Fibroblast of skin of left quadriceps (primary cell): ENCODE results near the gene UXS1.

ENCODE experiments used
- DNase-seq, 2 experiments: peaks; one replicate each; pipeline ENCODE4 v3.0.0-alpha.2; 2013; ENCODE audit warnings: low read depth in 2 of 2

UXS1 gene

GRCh38 chr2:106189325-106189724 is 4.8 kb downstream of the UXS1 start:
- no peak for DNase-seq

- no peak for DNase-seq
These were observed 6.7 kb downstream of the UXS1 start for GRCh38 chr2:106187273-106187891.

DNA sequence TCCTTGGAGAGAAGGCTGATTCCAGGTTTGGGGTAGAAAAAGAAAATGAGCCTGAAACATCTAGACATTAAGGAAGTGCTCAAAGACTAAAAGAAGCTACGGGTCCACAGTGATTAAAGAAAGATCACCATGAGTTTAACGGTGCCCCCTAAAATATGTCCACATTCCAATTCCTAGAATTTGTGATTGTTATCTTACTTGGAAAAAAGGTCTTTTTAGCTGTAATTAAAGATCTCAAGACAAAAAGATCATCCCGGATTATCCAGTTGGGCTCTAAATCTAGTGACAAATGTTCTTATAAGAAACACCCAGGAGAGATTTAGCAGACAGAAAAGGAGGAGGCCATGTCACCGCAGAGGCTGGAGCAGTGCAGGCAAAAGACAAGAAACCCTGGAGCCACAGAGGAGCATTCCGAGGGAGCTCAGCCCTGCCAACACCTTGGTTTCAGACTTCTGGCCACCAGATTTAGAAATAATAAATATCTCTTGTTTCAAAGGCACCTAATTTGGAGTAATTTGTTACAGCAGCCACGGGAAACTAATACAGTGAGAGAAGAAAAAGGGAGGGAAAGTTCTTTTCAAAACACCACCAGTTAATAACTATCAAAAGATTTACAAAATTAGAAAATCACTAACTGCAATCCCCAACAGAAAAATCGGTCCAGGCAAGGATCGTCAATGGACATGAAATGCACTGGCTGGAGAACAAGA is 8.5 kb downstream of the UXS1 start:
- DNase-seq: no peak

DNA sequence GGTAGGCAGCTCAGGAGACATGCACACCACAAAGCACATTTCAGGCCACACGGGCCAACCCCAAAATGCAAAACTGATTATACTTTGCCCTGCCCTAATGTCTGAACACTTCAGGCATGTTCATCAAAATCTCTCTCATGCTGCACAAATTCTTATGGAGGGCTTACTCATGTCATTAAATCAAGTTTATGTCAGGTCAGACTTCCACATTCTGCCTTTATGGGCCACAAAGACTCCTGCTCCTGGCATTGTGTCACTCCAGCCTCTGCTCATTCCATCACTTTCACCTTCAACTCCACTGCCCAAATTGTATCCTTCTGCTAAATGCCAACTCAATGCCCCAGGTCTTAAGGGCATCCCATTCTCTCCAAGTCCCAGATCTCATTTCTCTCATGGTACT is 9.2 kb downstream of the UXS1 start:
- DNase-seq: no peak

- DNase-seq: no peak
These were observed 9.7 kb downstream of the UXS1 start for GRCh38 chr2:106184394-106184793.

DNA sequence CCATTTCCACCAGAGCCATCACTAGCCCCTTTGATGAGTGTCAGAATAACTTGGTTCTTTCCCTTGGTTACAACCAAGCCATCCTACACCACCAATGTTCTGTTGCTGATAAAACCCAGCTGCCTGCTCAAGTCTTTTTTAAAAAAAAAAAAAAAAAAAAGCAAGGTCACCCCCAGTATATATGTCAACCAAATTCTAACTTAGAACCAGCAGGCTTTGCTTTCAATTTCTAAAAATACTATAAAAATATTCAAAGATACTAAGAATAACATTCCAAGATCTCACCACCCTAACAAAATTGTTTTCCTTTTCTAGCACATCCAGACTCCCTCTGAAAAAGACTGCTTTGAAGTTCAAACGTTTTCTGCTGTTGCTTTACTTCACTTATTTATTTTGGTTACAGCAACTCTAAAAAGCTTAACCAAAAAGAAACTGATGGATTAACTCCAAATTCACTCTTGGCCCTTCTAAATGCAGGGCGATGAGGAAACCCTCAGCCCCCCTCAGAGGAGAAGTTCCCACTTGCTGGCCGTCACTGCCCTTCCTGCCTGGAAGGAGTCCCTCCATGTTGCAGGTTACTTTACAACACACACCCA is 10.9 kb downstream of the UXS1 start:
- DNase-seq: no peak

- no peak for DNase-seq
These were observed 13.0 kb downstream of the UXS1 start for GRCh38 chr2:106181064-106181463.

DNA sequence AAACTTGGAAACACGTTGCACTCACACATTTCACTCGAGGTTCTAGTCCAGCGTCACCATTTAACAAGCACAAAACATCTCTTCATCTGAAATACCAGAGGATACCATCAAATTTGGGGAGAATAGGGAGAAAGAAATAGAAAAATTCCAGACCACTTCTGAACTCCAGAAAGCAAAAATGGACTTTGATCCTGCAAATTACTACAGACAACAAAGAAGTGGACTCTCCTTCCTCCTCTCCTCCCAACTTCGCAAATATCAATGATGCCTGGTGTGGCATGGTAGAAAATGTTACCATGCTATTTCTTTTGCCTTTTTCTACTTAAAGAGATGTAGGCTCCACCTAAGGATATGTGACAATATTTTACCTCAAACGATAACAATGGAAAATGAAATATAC is 13.5 kb downstream of the UXS1 start:
- no peak for DNase-seq

DNA sequence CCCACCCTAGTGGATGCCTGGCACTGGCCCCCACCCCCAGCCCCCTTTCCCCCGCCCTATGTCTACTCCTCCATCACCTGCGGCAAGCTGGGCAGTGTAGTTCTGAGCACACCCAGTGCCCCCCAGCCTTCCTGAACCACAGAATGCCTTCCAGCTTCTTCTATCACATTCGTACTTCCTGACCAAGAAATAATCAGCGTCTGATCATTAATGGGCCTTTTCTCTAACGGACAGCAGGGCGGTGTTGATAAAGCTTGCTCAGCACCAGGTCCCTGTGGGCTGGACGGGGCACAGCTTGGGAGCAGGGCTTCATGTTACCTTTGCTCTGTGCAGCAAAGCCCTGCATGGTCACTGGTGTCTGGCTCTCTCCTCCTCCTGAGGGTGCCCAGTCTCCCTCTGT is 15.4 kb downstream of the UXS1 start:
- DNase-seq: no peak

- no peak for DNase-seq
These were observed 16.5 kb downstream of the UXS1 start for GRCh38 chr2:106177581-106177980.

GRCh38 chr2:106176446-106177099 is 17.5 kb downstream of the UXS1 start:
- DNase-seq: no peak

GRCh38 chr2:106175086-106175850 is 18.8 kb downstream of the UXS1 start:
- no peak for DNase-seq

DNA sequence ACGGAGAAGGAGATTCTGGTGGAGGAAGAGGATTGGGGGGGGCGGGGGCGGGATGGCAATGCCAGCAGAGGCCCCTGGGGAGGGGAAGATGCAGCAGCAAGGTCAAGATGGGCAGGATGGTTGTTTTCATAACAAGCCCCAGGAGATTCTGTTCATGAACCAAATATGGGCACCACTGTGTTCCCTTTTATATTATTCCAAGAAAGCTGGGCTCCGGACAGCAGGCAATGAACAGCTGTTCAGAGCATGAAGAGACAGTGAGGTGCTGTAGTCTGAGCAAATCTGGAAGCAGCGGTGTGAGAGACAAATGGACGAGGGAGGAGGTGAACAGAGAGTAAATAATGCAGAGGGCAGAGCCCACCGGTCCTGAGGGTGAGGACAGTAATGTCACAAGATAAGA is 20.0 kb downstream of the UXS1 start:
- DNase-seq: no peak

DNA sequence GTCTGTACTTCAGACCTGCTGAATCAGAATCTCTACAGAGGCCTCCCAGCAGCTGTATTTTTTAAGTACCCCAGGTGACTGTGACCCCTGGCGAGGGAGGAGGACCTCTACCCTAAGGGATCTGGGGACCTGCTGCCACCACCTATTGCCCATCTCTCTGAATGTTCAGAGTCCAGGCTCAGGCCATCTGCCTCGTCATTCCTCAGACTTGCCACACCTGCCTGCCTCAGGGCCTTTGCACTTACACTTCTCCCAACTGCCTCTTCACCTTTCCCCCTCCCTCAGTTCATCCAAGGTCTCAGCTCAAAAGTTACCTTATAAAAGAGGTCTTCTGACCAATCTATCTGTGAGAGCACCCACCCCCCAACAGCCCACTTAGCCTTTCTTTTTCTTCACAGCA is 21.5 kb downstream of the UXS1 start:
- DNase-seq: no peak

- DNase-seq: no peak
These were observed 25.4 kb downstream of the UXS1 start for GRCh38 chr2:106168657-106169056.

- DNase-seq: no peak
These were observed 27.0 kb downstream of the UXS1 start for GRCh38 chr2:106167067-106167466.

DNA sequence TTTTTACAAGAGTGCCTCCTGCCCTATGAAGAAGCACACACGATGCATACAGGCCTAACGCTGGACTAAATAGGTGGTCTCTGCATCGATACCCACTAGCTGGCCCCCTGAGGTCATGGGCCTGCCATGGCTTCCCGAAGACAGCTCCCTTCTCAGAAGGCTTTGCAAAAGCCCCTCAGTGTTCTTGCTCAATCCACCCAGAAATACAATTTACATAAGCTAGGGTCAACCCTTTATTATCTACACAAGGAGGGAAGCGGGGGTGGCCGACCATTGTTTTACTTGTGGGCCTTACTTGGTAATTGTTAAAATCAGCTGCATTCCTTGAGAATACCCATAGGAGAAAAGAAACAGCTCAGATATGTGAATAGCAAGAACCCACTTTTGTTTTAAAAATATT is 28.5 kb downstream of the UXS1 start:
- DNase-seq: no peak

DNA sequence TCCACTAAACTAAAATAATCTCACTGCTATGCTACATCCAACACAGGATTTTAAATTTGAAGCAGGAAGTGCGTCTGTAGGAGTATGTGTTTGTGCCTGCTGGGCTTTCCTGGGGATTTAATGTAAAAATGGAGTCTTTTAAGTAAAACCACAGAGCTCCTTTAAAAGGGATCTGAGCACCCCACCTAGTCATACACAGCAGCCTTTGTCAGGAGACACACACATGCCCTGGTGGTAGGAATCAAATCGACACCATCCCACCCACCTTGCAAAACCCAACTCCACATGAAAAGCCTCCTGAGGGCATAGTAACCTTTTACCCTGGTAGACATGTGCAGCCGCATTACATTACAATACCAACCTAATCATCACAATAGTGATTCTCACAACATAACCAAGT is 29.1 kb downstream of the UXS1 start:
- DNase-seq: no peak

DNA sequence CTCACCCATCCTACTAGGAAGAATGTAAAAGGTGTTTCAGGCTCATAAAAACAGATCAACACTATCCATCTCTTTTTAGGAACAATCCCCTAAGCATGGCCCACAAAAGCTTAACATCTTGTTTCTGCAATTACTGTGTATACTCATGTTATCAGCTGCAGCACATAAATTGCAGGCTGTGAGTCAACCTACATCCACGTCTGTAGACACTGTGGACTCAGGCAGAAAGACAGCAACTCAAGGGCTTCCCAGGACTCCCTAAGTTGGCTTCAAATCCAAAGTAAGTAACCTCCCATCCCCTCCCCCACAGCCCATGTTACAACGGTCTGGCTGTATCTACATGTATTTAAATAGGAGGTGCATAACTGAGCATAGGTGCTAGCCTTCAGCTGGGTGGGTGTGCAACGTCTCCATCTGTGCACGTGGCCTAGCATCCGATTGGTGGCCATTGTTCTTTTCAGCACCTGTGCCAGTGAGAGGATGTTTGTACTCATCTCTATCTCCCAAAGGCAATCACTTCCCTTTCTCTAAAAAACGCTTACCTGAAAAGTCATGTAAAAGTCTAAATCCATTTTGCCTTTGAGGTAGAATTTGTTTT is 30.1 kb downstream of the UXS1 start:
- peak in 1 of 2 experiments; percentile 8 for DNase-seq

DNA sequence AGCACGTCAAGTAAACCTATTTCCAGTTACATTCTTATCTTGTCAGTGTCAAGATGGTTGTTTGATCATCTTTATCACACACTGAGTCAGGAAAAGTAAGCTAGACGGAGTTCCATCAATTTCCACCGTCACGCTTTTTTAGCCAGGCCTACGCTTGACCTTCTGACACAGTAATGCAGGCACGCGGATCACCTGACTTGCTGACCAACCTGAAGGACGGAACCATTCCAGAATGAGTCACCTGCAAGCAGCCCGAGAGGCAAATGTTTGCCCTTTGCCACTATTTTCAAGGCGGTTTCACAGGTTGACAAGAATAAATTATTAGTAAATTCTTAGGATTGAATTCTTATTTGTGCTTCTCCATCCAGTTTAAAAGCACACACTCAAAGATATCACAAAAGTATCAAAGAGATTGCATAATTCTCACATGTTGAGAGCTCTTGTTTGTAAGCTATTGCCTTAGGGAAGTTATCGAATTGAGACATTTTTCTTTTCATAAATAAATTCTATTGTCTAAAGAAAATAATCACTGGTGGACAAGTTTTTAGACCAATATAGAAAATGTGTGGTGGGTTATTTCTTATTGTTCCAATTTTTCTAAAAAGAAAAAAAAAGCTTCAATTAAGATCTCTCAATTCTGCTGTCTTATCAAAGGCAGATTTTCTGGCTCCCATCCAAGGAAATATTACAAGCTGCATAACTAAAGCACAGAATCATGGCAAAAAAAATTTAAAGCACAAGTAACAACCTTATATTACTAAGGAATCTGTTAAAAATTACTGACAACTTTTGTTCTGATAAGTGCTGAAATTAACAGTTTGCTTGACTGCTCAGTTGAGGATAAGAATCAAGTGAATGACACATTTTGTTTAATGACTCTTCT is 31.9 kb downstream of the UXS1 start:
- DNase-seq: peak in 1 of 2 experiments; percentile 5

DNA sequence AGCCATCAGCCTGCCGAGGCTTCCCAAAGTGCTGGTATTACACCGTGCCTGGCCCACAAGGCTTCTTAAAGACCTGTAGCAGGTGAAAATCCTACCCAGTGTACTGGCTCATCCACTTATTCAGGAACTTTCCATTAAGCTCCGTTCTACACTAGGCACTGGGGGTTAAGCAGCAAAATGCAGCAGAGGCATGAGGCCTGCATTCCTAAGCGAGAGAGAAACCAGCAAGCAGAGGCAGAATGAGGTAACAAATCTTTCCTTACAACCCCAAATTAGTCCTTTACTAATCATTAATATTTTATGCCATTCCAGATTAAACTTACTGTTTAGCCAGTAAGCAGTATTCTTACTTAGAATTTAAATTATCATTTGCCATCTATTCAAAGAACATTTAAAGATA is 32.8 kb downstream of the UXS1 start:
- DNase-seq: no peak
